GM12892 (cell line): Measurements from ENCODE around the gene ATP1B2. TPM values are rescaled to one million over a fixed set of nuclear protein-coding genes. Genes with fewer than 3 reads are reported as not detected.
"Not testable (repeated sequence)": the region's sequence is repeated elsewhere in the genome, so short reads cannot be mapped to it uniquely, and the experiment has no call there.

ENCODE experiments used
- DNase-seq: peaks from one replicate; pipeline ENCODE4 v3.0.0; 2011; ENCODE audit not compliant: insufficient read length
- FAIRE-seq: peaks from 2 replicates; lab custom pipeline; 2011; peaks lifted over from hg19 to GRCh38; lab: Jason Lieb, UNC
- POLR2A ChIP-seq: IDR thresholded peaks from 2 replicates; pipeline ENCODE4 v1.6.1; 2011; ENCODE audit warnings: low read depth, low read length, control low read depth
- POLR2AphosphoS5 ChIP-seq: IDR thresholded peaks from 2 replicates; pipeline ENCODE4 v1.6.1; 2011; ENCODE audit warnings: low read depth, low read length, control low read depth
- TAF1 ChIP-seq: IDR thresholded peaks from 2 replicates; pipeline ENCODE4 v1.6.1; 2011; ENCODE audit warnings: low read depth, mild to moderate bottlenecking, control low read depth, low read length, borderline replicate concordance
- polyA plus RNA-seq: library from polyadenylated mRNA; unstranded; fragments of >200 nt; gene quantifications from one replicate; pipeline ENCODE4 v1.2.1, GENCODE V29; 2012; ENCODE audit warnings: missing spikeins, inconsistent platforms; ENCODE audit not compliant: missing spikeins

Gene ATP1B2
- polyA plus RNA-seq: 2.9 TPM

GRCh38 chr17:7650509-7651096 is at the start of gene ATP1B2:
Gene ATP1B2, plus strand, starts transcription at chr17:7650926. Its CDS starts 593 bp downstream, at chr17:7651519.
- no peak for TF ChIP-seq POLR2A
- TF ChIP-seq POLR2AphosphoS5: no peak
- no peak for TF ChIP-seq TAF1
- DNase-seq (peak; percentile 73), FAIRE-seq (no peak)

GRCh38 chr17:7606280-7606679 is 44.4 kb upstream of the ATP1B2 start:
- no peak for FAIRE-seq
- no peak for DNase-seq
- TF ChIP-seq TAF1 (no peak), POLR2AphosphoS5 (no peak), POLR2A (no peak)

GRCh38 chr17:7610641-7611040 is 40.1 kb upstream of the ATP1B2 start:
- FAIRE-seq (peak; percentile 9), DNase-seq (no peak)
- no peak for TF ChIP-seq TAF1

- TF ChIP-seq POLR2A (no peak), TAF1 (no peak), POLR2AphosphoS5 (no peak)
- no peak for FAIRE-seq
- no peak for DNase-seq
These were observed 39.0 kb upstream of the ATP1B2 start for GRCh38 chr17:7611635-7612293.

- no peak for FAIRE-seq
- no peak for DNase-seq
- TF ChIP-seq TAF1: no peak
- no peak for TF ChIP-seq POLR2AphosphoS5
- TF ChIP-seq POLR2A: no peak
These were observed 38.5 kb upstream of the ATP1B2 start for GRCh38 chr17:7612294-7612640.

- TF ChIP-seq POLR2A (no peak), POLR2AphosphoS5 (no peak), TAF1 (no peak)
- DNase-seq (no peak), FAIRE-seq (peak; percentile 21)
These were observed 36.8 kb upstream of the ATP1B2 start for GRCh38 chr17:7613769-7614424.

GRCh38 chr17:7614425-7615264 is 36.1 kb upstream of the ATP1B2 start, which contains the start of gene FXR2:
Gene FXR2, minus strand, starts transcription at chr17:7614897. Its CDS starts 365 bp downstream, at chr17:7614532.
- DNase-seq (peak; percentile 98), FAIRE-seq (peak; percentile 99)
- TF ChIP-seq POLR2A: peak; percentile 68; the same call in 1 of the 2 replicates
- TF ChIP-seq POLR2AphosphoS5: no peak
- peak; percentile 56; the same call in 1 of the 2 replicates for TF ChIP-seq TAF1

GRCh38 chr17:7615265-7615747 is 35.4 kb upstream of the ATP1B2 start:
- TF ChIP-seq POLR2A: no peak
- no peak for TF ChIP-seq POLR2AphosphoS5
- no peak for TF ChIP-seq TAF1
- no peak for DNase-seq
- no peak for FAIRE-seq

GRCh38 chr17:7618608-7619007 is 32.1 kb upstream of the ATP1B2 start:
- TF ChIP-seq POLR2A (no peak), POLR2AphosphoS5 (no peak), TAF1 (no peak)
- FAIRE-seq: no peak

GRCh38 chr17:7620835-7621234 is 29.9 kb upstream of the ATP1B2 start:
- FAIRE-seq (no peak), DNase-seq (no peak)
- no peak for TF ChIP-seq POLR2A
- TF ChIP-seq POLR2AphosphoS5: no peak
- no peak for TF ChIP-seq TAF1

More at GRCh38 chr17:7618608-7619007, 32.1 kb upstream of the ATP1B2 start:
- no peak for DNase-seq

GRCh38 chr17:7623661-7624060 is 27.1 kb upstream of the ATP1B2 start:
- no peak for FAIRE-seq
- no peak for DNase-seq
- no peak for TF ChIP-seq POLR2AphosphoS5
- no peak for TF ChIP-seq TAF1

GRCh38 chr17:7625749-7626148 is 25.0 kb upstream of the ATP1B2 start:
- DNase-seq, FAIRE-seq: not testable (repeated sequence)

- TF ChIP-seq POLR2AphosphoS5 (no peak), POLR2A (no peak), TAF1 (no peak)
- no peak for FAIRE-seq
- no peak for DNase-seq
These were observed 24.4 kb upstream of the ATP1B2 start for GRCh38 chr17:7626307-7626706.
